Measurements from ENCODE around the gene ROR2.

The ROR2 gene

GRCh38 chr9:91582181-91582580 is 367.8 kb downstream of the ROR2 start:
- Histone ChIP-seq H3K4me1 (ENCODE audit: insufficient read depth, low read length, poor library complexity, severe bottlenecking) (peaks cover 3% of the 10 kb centered on the region), H3K79me2 (ENCODE audit: insufficient read depth, low read length) (no peaks in the 10 kb centered on the region), H3K36me3 (ENCODE audit: insufficient read depth, low read length) (no peaks in the 10 kb centered on the region), H3F3A (ENCODE audit: low read depth) (no peaks in the 10 kb centered on the region), H3K9me2 (replicated peaks; ENCODE audit: low read depth, low read length) (no peaks in the 10 kb centered on the region), H3K4me2 (ENCODE audit: low read depth, low read length, poor library complexity, severe bottlenecking) (no peak overlapping the region), H4K20me1 (ENCODE audit: insufficient read depth, low read length, poor library complexity, severe bottlenecking) (no peaks in the 10 kb centered on the region), H2AFZ (ENCODE audit: low read length) (no peak overlapping the region), H3K27me3 (ENCODE audit: insufficient read depth, low read length, poor library complexity, severe bottlenecking) (no peaks in the 10 kb centered on the region), H3K4me3 (ENCODE audit: low read length, poor library complexity, severe bottlenecking) (no peak overlapping the region), H3K9me3 (ENCODE audit: insufficient read depth, low read depth, low read length) (no peaks in the 10 kb centered on the region), H3K9ac (ENCODE audit: low read depth, low read length, poor library complexity, severe bottlenecking) (no peak overlapping the region)
- TF ChIP-seq EZH2phosphoT487 (IDR thresholded peaks at IDR 0.05; ENCODE audit: borderline replicate concordance): no peak
- TF ChIP-seq, protein P1, sequence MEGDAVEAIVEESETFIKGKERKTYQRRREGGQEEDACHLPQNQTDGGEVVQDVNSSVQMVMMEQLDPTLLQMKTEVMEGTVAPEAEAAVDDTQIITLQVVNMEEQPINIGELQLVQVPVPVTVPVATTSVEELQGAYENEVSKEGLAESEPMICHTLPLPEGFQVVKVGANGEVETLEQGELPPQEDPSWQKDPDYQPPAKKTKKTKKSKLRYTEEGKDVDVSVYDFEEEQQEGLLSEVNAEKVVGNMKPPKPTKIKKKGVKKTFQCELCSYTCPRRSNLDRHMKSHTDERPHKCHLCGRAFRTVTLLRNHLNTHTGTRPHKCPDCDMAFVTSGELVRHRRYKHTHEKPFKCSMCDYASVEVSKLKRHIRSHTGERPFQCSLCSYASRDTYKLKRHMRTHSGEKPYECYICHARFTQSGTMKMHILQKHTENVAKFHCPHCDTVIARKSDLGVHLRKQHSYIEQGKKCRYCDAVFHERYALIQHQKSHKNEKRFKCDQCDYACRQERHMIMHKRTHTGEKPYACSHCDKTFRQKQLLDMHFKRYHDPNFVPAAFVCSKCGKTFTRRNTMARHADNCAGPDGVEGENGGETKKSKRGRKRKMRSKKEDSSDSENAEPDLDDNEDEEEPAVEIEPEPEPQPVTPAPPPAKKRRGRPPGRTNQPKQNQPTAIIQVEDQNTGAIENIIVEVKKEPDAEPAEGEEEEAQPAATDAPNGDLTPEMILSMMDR (conservative IDR thresholded peaks at IDR 0.05; ENCODE audit: low read length): no peak

DNA sequence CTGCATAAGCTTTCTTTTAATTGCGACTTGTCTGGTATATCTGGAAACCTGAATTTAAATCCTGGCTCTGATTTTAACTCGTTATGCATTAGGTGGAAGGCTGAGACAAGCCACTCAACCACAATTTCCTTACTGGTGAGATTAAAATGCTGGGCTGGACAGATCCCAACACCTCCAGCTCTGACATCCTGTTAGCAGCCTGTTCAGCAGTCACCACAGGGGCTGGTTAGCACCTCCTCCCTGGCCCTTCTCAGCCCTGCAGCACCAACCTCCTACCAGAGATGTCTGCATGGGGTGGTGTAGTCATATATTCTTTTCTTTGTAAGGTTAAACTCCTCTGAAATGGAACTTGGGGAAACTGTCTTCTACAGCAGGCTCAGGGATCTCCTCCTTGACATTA is 369.9 kb downstream of the ROR2 start:
- Histone ChIP-seq H3K9me3 (ENCODE audit: insufficient read depth, low read depth, low read length) (no peaks in the 10 kb centered on the region), H3K36me3 (ENCODE audit: insufficient read depth, low read length) (no peaks in the 10 kb centered on the region), H4K20me1 (ENCODE audit: insufficient read depth, low read length, poor library complexity, severe bottlenecking) (no peaks in the 10 kb centered on the region), H2AFZ (ENCODE audit: low read length) (no peak overlapping the region), H3K4me3 (ENCODE audit: low read length, poor library complexity, severe bottlenecking) (no peak overlapping the region), H3K9me2 (replicated peaks; ENCODE audit: low read depth, low read length) (no peaks in the 10 kb centered on the region), H3K4me2 (ENCODE audit: low read depth, low read length, poor library complexity, severe bottlenecking) (no peak overlapping the region), H3K9ac (ENCODE audit: low read depth, low read length, poor library complexity, severe bottlenecking) (no peak overlapping the region), H3K4me1 (ENCODE audit: insufficient read depth, low read length, poor library complexity, severe bottlenecking) (no peaks in the 10 kb centered on the region), H3K27me3 (ENCODE audit: insufficient read depth, low read length, poor library complexity, severe bottlenecking) (no peaks in the 10 kb centered on the region), H3K79me2 (ENCODE audit: insufficient read depth, low read length) (no peaks in the 10 kb centered on the region), H3F3A (ENCODE audit: low read depth) (no peaks in the 10 kb centered on the region)
- TF ChIP-seq EZH2phosphoT487 (IDR thresholded peaks at IDR 0.05; ENCODE audit: borderline replicate concordance): no peak
- TF ChIP-seq, protein P1 (conservative IDR thresholded peaks at IDR 0.05; ENCODE audit: low read length): no peak

DNA sequence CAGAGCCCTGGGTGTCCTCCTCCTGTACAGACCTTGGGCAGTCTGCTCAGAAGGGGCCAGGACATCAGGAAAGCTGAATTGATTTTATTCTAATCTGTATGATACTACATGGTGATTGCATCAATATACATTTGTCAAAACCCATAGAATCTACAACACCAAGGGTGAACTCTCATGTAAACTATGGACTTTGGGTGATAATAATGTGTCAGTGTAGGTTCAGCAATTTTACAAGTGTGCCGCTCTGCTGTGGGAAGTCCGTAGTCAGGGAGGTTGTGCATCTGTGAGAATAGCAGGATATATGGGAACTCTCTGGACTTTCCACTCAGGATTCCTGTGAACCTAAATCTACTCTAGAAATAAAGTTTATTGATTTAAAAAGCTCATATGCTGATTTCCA is 371.1 kb downstream of the ROR2 start:
- no peak for TF ChIP-seq EZH2phosphoT487 (IDR thresholded peaks at IDR 0.05; ENCODE audit: borderline replicate concordance)
- TF ChIP-seq, protein P1 (conservative IDR thresholded peaks at IDR 0.05; ENCODE audit: low read length): no peak
- H3K4me1 ChIP-seq (ENCODE audit: insufficient read depth, low read length, poor library complexity, severe bottlenecking): no peaks in the 10 kb centered on the region

More for the DNA sequence above, 371.1 kb downstream of the ROR2 start:
- Histone ChIP-seq H3K9me2 (replicated peaks; ENCODE audit: low read depth, low read length) (no peaks in the 10 kb centered on the region), H4K20me1 (ENCODE audit: insufficient read depth, low read length, poor library complexity, severe bottlenecking) (no peaks in the 10 kb centered on the region), H3K4me2 (ENCODE audit: low read depth, low read length, poor library complexity, severe bottlenecking) (no peak overlapping the region), H3K9me3 (ENCODE audit: insufficient read depth, low read depth, low read length) (no peaks in the 10 kb centered on the region), H3K79me2 (ENCODE audit: insufficient read depth, low read length) (no peaks in the 10 kb centered on the region), H3K36me3 (ENCODE audit: insufficient read depth, low read length) (no peaks in the 10 kb centered on the region), H3K4me3 (ENCODE audit: low read length, poor library complexity, severe bottlenecking) (no peak overlapping the region), H3K9ac (ENCODE audit: low read depth, low read length, poor library complexity, severe bottlenecking) (no peak overlapping the region), H3K27me3 (ENCODE audit: insufficient read depth, low read length, poor library complexity, severe bottlenecking) (no peaks in the 10 kb centered on the region), H2AFZ (ENCODE audit: low read length) (no peak overlapping the region), H3F3A (ENCODE audit: low read depth) (no peaks in the 10 kb centered on the region)
